GM12872 (cell line): ENCODE data around the gene PIP5KL1.
A peak's percentile ranks its signal among the peaks of the same experiment; 100 is the strongest.

Experiments used
- CTCF ChIP-seq: IDR thresholded peaks from 3 replicates; pipeline ENCODE4 v1.5.1; 2011; ENCODE audit warnings: low read depth, mild to moderate bottlenecking, low read length, moderate library complexity; ENCODE audit not compliant: insufficient read depth

Gene PIP5KL1

GRCh38 chr9:127912882-127913281, 17.7 kb downstream of the PIP5KL1 start:
- TF ChIP-seq CTCF = no peak

DNA sequence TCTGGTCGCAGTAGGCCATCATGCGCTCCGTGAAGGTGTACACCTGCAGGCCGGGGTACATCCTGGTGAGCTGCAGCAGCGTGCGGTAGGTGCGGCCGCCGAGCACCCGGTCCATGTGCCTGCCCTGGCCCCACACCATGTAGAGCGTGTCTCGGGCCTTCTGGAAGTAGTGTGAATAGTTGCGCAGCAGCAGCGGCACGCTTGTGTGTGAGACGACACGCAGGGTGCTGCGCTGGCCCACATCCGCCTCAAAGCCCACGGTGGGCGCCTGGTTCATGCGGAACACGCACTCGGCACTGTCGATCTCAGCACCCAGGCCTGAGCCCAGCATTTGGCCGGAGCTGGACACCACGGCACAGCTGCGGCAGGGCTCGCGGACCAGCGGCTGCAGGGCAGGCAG, 18.3 kb downstream of the PIP5KL1 start:
- TF ChIP-seq CTCF = no peak

DNA sequence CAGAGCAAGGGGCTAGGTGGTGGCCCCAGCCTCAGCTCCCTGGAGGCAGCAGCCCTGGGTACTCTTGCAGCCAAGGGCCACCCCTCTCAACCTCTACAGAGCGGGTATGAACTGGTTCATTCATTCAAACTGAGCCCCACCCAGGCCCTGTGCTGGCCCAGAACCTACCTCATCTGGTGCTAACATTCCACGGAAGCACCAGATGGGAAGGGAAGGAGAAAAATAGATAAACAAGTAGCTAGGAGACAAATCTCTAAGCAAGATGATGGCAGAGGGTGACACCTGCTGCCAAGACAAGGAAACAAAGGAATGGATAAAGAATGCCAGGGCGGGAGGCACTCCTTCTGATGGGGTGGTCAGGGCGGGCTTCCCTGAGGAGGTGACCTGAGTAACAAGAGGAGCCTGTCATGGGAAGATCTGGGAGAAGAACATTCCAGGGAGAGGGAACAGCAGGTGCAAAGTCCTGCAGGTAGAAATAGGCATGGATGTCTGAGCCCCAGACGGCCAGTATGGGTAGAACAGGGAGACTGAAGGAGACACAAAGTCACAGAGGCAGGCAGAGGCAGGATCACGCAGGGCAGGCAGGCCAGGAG, 19.9 kb downstream of the PIP5KL1 start:
- peak; percentile 35; the same call in 1 of the 3 replicates for TF ChIP-seq CTCF

DNA sequence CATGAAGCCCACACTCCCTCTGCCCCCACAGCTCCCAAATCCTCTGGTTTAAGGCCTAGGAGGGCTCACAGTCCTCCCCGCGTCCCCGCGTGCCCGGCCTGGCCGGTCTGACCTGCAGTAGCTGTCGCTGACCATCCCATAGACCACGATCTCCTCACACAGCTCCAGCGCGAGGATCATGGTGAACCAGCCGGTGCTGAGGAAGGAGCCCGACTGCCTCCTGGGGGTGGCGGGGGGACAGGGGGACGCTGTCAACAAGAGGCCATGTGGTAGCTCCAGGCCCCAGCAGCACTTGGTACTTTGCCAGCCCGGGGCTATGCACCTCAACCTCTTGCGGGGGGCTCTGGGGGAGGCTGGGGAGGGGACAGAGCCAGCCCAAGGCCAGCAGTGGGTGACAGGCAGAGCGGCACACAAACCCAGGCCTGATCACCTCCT, 20.7 kb downstream of the PIP5KL1 start:
- no peak for TF ChIP-seq CTCF

- no peak for TF ChIP-seq CTCF
These were observed 22.0 kb downstream of the PIP5KL1 start for GRCh38 chr9:127908660-127908926.

- TF ChIP-seq CTCF = no peak
These were observed 22.5 kb downstream of the PIP5KL1 start for GRCh38 chr9:127907867-127908659.

DNA sequence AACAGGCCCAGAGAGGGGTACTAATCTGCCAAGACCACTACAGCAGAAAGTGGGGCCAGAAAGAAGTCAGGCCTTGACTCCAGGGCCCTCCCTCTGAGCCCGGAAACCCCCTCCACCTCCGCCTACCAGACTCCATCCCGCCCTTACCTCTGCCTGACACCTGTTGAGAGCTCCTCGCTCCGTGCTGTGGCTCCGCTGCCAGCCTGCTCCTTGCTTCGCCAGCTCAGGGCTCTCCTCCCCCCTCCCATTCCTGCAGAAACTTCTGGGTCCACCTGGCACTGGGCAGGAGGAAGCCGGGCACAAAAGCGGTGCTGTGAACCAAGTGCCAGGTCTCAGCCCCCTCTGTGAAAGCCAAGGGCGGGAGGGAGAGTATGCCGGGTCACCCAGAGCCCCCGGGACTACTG, 24.8 kb downstream of the PIP5KL1 start:
- no peak for TF ChIP-seq CTCF
